GM12865 (cell line): ENCODE results near the gene ZBTB20.

ENCODE experiments used
- DNase-seq: peaks from one replicate; pipeline ENCODE4 v3.0.0; 2010; ENCODE audit warnings: low read depth
- H3K4me3 ChIP-seq: 2 replicates; pipeline ENCODE4 v1.5.1; 2011; ENCODE audit warnings: mild to moderate bottlenecking, low read depth, low read length, control low read depth
- TF ChIP-seq, protein P1 (sequence below): IDR thresholded peaks from 2 replicates; pipeline ENCODE4 v1.5.1; 2011; ENCODE audit warnings: low read length, control low read depth, low read depth, inconsistent platforms; ENCODE audit not compliant: insufficient read depth; ENCODE audit errors: missing control alignments

Gene ZBTB20

DNA sequence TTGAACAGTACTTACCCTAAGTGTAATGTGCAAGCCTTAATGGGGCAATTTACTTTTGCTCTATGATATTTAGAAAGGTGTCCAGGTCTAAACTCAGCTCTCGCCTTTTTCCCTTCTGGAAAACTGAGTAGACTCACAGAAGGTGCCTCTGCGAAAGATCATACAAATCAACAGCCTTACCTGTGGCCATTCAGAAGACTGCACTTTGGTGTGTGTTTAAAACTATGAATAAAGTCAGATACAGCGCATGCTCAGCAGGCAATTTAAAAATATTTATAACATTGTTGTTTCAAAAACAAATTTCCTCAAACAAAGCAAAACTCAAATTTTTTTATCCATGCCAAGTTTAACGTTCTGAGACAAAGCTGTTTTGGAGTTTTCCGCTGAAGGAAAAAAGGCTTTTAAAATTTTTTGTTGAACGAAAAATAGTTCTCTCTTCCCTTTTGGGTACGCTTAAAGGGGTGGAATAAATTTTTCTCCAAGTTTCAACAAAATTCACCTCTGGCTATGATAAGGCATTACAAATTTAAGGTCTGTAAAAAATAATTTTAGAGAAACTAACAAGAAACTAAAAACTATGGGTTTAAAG is 697.0 kb downstream of the ZBTB20 start:
- TF ChIP-seq, protein P1, sequence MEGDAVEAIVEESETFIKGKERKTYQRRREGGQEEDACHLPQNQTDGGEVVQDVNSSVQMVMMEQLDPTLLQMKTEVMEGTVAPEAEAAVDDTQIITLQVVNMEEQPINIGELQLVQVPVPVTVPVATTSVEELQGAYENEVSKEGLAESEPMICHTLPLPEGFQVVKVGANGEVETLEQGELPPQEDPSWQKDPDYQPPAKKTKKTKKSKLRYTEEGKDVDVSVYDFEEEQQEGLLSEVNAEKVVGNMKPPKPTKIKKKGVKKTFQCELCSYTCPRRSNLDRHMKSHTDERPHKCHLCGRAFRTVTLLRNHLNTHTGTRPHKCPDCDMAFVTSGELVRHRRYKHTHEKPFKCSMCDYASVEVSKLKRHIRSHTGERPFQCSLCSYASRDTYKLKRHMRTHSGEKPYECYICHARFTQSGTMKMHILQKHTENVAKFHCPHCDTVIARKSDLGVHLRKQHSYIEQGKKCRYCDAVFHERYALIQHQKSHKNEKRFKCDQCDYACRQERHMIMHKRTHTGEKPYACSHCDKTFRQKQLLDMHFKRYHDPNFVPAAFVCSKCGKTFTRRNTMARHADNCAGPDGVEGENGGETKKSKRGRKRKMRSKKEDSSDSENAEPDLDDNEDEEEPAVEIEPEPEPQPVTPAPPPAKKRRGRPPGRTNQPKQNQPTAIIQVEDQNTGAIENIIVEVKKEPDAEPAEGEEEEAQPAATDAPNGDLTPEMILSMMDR, result no peak
- peak overlapping the region; percentile 75 for H3K4me3 ChIP-seq
- DNase-seq, result peak; percentile 81

DNA sequence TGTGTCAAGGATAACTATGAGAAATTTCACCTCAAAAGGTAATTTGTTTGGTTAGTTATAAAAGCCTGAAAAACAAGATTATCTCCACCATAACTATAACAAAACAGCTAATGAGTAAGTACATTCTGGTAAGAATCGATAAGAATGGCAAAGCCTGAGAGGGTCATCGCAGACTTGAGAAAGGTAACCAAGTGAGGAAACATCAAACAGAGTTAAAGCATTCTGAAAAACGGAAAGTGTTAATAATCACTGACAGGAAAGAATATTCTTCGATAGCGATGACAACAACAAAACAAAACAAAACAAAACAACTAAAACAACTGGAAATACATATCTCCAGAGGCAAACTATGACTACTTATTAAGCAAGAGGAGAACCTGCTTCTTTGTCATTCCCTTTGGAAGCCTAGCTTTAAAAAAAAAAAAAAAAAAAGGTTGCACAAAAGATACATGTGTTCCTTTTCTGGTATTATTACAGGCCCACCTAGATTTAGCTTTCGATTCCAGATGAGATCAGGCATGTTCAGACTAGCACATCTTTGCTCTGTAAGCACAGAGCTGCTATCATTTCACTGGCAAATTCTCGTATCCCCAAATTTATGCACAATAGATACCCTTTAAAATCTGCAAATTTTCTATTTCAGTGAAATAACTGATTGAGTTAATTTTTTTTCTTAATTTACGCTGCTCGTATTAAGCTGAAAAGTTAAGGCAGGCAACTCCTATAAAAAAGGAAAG is 697.6 kb downstream of the ZBTB20 start:
- H3K4me3 ChIP-seq, result peak overlapping the region; percentile 75
- DNase-seq, result peak; percentile 72
- TF ChIP-seq, protein P1, result no peak

DNA sequence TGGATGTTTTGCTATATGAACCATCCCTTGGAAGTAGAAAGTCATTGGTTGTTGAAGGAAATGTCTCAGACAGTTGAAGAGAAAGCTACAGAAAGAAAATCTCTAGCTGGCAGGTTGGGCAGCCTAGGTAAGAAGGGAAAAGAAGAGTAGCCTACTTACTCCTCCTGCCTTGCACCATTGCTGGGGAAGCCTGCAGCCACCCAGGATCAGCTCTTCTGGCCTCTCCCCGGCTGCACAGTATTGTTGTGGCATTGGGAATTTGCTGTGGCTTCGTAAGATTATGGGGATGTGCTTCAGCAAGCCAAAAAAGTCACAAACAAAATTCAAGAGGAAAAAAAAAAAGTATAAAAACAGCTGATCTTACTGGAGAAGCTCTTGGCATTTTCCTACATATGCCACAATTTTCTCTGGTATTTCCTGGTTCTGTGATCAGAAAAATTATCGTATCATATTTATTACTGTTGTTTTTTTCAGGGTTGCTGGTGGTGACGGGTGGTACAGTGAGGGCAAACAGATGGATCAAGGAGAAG is 699.1 kb downstream of the ZBTB20 start:
- H3K4me3 ChIP-seq, result peak overlapping the region; percentile 75
- no peak for DNase-seq
- TF ChIP-seq, protein P1, result no peak

DNA sequence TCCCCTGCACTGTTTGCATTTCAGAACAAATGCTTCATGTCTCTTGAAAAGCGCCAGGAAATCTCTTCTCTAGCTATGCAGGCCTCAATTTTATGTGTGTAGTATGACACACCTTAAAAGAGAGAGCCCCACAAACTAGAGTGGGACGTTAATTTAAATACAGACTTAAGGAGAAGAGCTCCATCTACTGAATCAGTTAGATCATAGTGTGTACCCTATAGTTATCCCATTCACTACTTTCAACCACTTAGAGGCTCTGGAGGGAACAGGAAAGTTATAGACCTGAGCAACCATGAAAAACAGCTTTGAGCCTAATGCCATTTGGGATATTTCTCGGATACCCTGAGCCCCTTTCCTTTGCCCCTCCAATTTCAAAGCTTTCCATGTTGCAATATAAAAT is 699.5 kb downstream of the ZBTB20 start:
- peak overlapping the region; percentile 29 for H3K4me3 ChIP-seq
- DNase-seq, result peak; percentile 28
- TF ChIP-seq, protein P1, result no peak

GRCh38 chr3:114446600-114446999 is 700.5 kb downstream of the ZBTB20 start:
- peak overlapping the region; percentile 29 for H3K4me3 ChIP-seq
- no peak for DNase-seq
- TF ChIP-seq, protein P1, result no peak

DNA sequence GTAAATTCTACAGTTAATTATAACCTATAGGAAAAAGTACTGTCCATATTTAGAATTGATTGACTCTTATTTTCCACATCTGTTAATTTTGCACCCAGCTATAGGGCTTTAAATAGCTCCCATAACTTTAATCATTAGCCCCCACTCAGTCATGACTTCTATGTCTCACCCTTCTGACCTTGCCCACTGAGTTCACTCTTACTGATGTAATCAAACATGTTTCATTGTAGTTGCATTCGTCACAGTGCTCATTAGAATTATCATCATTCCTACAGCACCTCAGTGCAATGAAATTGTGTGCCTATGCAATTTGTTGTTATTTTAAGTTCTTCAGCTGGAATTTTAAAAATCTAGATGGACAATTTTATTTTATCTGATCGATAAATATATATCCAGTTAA is 701.9 kb downstream of the ZBTB20 start:
- TF ChIP-seq, protein P1, result no peak
- no peak overlapping the region for H3K4me3 ChIP-seq
- no peak for DNase-seq
